GM18520 (cell line): Measurements from ENCODE around the gene PLBD2.
"Not testable (repeated sequence)": the region's sequence is repeated elsewhere in the genome, so short reads cannot be mapped to it uniquely, and the experiment has no call there.

ENCODE experiments used
- ATAC-seq: cut with Tn5 transposase; IDR thresholded peaks from one replicate; pipeline ENCODE4 v1.9.1; 2021; ENCODE audit not compliant: unreplicated experiment

The PLBD2 gene

DNA sequence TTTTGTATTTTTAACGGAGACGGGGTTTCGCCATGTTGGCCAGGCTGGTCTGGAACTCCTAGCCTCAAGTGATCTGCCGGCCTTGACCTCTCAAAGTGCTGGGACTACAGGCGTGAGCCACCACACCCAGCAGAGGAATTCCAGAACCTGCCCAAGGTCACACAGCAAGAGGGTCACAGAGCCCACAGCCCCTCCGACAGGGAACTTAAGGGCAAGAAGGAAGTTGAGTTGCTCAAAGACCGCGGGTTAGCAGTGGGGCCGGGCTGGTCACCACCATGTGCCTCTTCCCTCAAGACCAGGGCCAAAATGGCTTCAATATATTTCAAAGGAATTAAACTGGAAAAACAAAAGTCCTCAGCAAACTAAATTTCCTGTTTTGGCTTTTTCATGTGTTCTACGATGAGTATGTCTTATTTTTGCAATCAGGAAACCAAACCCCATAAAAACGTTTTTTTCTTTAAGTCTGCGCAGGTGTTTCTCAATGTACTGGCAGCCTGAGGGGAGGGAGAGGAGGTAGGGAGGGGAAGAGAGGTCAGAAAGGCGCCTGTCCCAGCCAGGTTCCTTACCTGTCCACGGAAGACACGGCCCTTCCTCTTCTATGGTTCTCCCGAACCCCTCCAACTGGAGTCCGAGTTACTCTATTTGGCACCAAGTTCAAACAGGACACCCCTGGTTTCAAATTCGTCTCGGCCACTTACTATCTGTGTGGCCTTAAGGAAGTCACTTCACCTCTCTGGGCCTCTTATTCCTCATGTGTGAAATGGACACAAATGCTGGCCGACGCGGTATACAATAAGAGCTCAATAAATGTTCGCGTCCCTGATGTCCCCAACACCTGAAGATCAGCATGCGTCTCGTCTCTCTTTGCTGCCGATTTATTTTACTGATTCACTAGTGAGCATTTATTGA, 24.3 kb upstream of the PLBD2 start:
- no peak for ATAC-seq

DNA sequence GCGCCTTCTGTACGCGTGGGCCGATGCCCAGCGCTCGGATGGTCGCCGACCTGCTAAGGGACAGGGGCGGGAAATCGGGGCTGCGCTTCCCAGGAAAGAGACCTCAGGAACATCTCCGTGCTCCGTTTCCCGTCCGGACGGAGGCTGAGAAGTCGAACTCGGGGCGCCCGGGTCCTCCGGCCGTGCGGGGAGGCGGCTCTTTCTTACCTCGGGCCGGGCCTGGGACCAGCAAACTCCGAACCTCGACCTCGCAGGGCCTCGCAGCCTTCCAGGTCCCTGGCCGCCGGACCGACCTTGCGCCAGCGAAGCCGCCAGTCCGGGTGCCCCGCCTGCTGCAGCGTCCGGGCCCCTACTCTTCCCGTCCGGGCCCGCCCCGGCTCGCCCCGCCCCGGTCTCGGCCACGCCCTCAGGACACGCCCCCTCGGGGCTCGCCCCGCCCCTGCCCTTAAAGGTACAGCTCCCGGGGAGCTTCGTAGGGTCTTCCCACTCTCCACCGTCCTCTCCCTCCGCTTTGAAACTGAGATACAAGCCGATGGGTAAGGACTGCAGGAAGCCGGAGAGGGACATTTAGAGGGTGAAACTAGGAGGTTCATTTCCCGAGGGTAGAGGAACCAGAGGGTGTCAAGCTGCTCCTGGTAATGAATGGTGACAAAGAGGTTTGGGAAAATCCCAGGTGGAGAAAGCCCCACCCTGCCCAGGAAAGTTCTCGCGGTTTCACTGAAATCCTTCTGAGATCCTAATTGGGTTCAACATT, 23.4 kb upstream of the PLBD2 start, which contains the start of gene SLC8B1:
SLC8B1 (minus strand) TSS at position 324 of the 754 bp plus-strand sequence. CDS start 2,231 bp downstream, outside the sequence.
- peak; percentile 89 for ATAC-seq

DNA sequence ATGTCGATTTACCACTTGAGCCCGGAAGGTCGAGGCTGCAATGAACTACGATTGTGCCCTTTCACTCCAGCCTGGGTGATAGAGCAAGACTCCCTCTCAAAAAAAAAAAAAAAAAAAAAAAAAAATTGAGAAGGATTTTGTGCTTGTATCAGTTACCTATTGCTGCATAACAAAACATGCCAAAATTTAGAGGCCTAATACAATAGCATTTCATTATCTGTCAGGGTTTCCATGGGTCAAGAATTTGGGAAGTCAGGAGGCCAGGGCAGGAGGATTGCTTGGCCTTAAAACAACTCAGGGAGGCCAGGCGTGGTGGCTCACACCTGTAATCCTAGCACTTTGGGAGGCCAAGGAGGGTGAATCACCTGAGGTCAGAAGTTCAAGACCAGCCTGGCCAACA, 18.8 kb upstream of the PLBD2 start:
- ATAC-seq, result no peak

GRCh38 chr12:113340061-113340460, 18.3 kb upstream of the PLBD2 start:
- ATAC-seq, result no peak

DNA sequence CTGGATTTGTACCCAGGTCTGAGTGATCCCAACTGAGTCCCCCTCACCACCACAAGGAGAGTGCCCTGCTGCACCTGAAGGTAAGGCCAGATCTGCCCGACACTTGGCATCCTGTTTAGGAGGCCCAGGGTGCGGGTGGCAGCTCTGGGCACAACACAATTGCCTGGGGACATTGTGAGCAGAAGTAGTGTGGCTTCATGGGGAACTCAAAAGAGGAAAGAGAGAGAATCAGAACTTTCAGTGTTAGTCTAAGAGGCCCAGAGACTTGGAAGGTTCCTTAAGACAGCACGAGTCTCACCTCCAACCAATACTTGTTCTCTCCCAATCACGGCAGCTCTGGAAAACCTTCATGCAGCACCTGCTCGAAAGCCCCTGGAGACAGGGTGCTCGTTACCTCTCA, 16.9 kb upstream of the PLBD2 start:
- ATAC-seq, result no peak

DNA sequence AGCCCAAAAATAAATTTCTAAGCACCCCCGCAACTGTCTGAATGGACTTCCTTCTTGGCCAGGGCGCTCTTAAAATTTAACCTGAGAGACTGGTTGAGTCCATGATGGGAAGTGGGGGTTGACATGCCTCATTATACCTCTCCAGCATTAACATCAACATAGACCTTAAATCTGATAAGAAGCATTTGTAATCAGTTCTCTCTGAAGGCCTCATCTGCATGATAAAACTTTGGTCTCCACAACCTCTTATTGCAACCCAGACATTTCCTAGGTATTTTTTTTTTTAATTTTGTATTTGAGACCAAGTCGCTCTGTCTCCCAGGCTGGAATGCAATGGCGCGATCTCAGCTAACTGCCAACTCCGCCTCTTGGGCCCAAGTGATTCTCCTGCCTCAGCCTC, 13.1 kb upstream of the PLBD2 start:
- ATAC-seq, result no peak

GRCh38 chr12:113346353-113346752, 12.0 kb upstream of the PLBD2 start:
- no peak for ATAC-seq

- ATAC-seq, result no peak
Measured at GRCh38 chr12:113347107-113347506, 11.3 kb upstream of the PLBD2 start.

GRCh38 chr12:113347892-113348291, 10.5 kb upstream of the PLBD2 start:
- ATAC-seq, result no peak

GRCh38 chr12:113348849-113349536, 9.4 kb upstream of the PLBD2 start:
- no peak for ATAC-seq

DNA sequence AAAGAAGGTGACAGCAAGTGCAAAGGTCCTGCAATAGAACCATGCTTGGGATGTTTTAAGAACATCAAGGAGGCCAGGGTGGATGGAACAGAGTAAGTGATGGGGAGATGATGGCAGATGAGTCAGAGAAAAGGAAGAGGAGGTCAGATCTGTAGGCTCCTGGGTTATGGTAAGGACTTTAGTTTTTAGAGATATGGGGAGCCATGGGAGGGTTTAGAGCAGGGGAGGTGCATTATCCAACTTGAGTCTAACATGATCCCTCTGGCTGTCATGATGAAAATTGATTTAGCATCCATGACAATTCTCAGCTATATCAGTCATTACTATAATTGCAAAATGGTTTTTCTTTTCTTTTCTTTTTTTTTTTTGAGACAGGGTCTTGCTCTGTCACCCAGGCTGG, 7.3 kb upstream of the PLBD2 start:
- ATAC-seq, result no peak

DNA sequence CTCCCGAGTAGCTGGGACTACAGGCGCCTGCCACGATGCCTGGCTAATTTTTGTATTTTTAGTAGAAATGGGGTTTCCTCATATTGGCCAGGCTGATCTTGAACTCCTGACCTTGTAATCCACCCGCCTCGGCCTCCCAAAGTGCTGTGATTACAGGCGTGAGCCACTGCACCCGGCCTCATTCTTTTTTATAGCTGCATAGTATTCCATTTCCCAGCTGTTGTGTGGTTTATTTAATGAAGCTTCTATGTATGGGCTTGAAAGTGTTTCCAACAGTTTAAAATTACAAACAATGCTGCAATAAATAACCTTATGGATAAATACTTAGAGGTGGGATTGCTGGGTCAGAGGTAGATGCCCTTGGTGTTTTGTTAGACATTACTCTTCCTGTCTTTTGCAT, 4.2 kb upstream of the PLBD2 start:
- not testable (repeated sequence) for ATAC-seq

DNA sequence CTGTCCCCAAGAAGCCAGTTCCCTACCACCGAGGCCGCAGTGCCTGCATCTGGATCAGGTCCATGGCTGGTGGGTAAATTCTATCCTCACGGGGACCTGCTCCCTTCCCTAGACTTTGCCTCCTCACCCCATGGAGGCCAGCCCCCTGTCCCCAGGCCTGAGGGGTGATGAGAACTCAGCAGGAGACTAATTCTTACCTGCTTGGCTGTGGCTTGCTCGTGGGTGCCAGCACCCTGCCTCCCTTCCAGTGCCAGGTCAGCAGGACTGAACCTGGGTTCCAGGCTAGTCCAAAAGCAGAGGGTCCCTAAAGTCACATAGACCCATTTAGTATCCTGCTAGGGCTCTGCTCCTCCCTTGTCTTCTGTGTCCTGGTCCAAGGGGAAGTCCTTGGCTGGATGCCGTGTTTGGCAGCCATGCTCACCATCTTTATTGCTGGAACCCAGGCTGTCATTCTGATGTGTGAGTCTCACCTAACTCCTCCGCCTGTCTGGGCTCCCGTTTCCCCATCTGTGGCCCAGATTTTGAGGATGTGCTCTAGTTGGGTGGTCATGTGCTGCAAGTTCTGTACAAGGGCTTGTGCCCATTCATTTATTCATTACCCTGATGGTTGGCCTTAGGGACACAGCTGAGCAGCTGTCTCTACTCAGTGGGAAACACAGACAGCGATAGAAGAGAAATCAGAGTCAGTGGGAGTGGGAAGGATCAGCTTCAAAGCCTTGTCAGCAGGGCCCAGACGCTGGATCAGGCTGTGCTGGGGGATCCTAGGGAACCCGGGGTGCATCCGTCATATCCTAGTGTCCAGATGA, 949 bp downstream of the PLBD2 start:
- no peak for ATAC-seq

DNA sequence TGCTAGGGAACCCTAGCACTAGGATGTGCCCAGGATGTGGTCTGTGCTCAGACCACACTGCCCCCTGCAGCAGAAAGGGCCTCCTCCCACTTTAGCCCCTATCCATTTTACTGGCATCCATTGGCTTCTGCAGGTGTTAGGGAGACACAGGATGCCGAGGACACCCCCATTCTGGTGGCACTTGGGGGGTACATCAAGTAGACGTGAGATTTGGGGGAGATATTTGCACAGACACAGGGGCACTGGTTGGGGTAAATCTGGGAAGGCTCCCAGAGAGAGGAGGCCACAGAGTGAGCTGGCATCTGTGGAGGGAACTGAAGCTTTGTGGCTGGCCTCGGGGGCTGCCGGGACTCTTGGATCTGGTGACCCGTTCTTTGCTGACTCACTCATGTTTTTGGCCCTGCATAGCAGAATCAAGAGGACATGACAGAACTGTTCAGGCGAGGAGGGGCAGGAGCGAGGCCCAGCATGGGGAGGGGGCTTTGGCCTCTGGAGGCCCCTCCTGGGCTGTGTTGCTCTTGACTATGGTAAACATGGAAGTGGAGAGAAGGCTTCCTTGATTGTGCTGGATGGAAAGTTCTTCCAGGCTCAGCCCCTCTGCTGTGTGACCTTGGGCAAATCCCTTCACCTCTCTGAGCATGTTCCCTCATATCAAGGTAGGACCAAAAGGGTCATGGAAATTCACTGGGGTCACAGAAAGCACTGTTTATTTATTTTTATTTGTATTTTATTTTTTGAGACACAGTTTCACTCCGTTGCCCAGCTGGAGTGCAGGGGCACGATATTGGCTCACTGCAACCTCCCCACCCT, 1.8 kb downstream of the PLBD2 start:
- no peak for ATAC-seq

DNA sequence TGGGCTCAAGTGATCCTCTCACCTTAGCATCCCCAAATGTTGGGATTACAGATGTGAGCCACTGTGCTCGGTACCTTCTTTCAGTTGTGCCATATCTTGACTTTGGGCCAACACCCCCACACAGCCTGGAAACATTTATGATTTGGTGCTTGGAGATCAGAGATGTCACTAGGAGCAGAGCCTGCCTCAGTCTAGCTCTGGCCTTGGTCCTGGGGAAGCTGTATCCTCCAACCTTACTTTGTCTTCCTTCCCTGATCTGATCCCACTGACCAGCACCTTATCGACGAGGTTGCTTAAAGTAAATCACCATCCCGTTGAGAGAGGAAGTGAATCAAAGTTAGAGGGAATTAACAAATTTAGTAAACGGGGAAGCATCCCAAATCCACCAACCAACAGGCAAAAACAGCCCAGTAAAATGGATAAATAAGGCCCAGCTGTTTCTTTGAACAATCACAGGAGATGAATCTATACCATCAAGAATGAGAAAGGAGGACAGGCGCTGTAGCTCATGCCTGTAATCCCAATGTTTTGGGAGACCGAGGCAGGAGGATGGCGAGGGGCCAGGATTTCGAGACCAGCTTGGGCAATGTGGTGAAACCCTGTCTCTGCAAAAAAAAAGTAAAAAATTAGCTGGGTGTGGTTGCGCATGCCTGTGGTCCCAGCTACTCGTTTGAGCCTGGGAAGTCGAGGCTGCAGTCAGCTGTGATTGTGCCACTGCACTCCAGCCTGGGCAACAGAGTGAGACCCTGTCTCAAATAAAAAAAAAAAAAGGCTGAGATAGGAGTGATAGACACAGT, 3.4 kb downstream of the PLBD2 start:
- no peak for ATAC-seq

- no peak for ATAC-seq
Measured at GRCh38 chr12:113364698-113365097, 6.3 kb downstream of the PLBD2 start.

- ATAC-seq, result no peak
Measured at GRCh38 chr12:113365639-113366395, 7.4 kb downstream of the PLBD2 start.

DNA sequence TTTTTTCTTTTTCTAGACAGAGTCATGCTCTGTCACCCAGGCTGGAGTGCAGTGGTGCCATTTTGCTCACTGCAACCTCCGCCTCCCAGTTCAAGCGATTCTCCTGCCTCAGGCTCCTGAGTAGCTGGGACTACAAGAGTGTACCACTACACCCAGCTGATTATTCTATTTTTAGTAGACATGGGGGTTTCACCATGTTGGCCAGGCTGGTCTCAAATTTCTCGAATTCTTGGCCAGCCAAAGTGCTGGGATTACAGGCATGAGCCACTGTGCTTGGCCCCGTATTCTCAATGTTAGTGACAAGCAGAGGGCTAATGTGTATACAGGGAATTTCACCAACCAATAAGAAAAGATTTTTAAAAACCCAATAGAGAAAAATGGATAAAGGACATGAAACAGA, 8.4 kb downstream of the PLBD2 start:
- no peak for ATAC-seq
